Stimulated activated naive B cell treated with anti-CD40 and anti-IgM and Interleukin-4, amounts not matched to agents 10 μg/mL and 1 μg/mL and 100 μg/mL, for 72 hours (primary cell): ENCODE measurements around the gene RABAC1.
"Not testable (repeated sequence)": the region's sequence is repeated elsewhere in the genome, so short reads cannot be mapped to it uniquely, and the experiment has no call there.

ENCODE experiments used
- ATAC-seq, 2 donors: fragments of 150-1000 bp; cut with Tn5 transposase; replicated peaks; 2 replicates each; pipeline ENCODE4 v1.10.0; 2021; ENCODE audit warnings: moderate library complexity in 1 of 2
- DNase-seq: peaks from one replicate; pipeline ENCODE4 v3.0.0; 2021
- H3K27ac Mint-ChIP-seq: one replicate; pipeline ENCODE4 v1.8.0; 2022; ENCODE audit warnings: mild to moderate bottlenecking, mixed read lengths
- H3K27me3 Mint-ChIP-seq, 2 donors: one replicate each; pipeline ENCODE4 v1.8.0; 2022; ENCODE audit warnings: mixed read lengths in 2 of 2
- H3K36me3 Mint-ChIP-seq, 2 donors: one replicate each; pipeline ENCODE4 v1.8.0; 2022; ENCODE audit warnings: mixed read lengths in 2 of 2, mild to moderate bottlenecking in 1 of 2
- H3K4me1 Mint-ChIP-seq, 2 donors: one replicate each; pipeline ENCODE4 v1.8.0; 2022; ENCODE audit warnings: mixed read lengths in 2 of 2, mild to moderate bottlenecking in 1 of 2
- H3K4me3 Mint-ChIP-seq, 2 donors: one replicate each; pipeline ENCODE4 v1.8.0; 2022; ENCODE audit warnings: mild to moderate bottlenecking in 2 of 2, mixed read lengths in 2 of 2, moderate library complexity in 1 of 2
- H3K9me3 Mint-ChIP-seq, 2 donors: one replicate each; pipeline ENCODE4 v1.8.0; 2022; ENCODE audit warnings: mixed read lengths in 2 of 2, mild to moderate bottlenecking in 1 of 2

The RABAC1 gene

GRCh38 chr19:41994521-41994971, 35.4 kb upstream of the RABAC1 start:
- Mint-ChIP-seq H3K36me3 (no peaks in the 10 kb centered on the region), H3K27ac (no peak overlapping the region), H3K9me3 (no peaks in the 10 kb centered on the region), H3K4me1 (peaks cover 36 to 37% of the 10 kb centered on the region in 2 donors), H3K27me3 (peaks cover 54 to 57% of the 10 kb centered on the region in 2 donors), H3K4me3 (peak overlapping the region in 1 of 2 donors; percentile 5)
- DNase-seq: no peak
- no peak for ATAC-seq

- ATAC-seq: peak; percentile 67 to 73
- DNase-seq: peak; percentile 43
- no peaks in the 10 kb centered on the region for H3K9me3 Mint-ChIP-seq
- H3K27me3 Mint-ChIP-seq: peaks cover 49 to 51% of the 10 kb centered on the region in 2 donors
- no peaks in the 10 kb centered on the region for H3K36me3 Mint-ChIP-seq
- H3K27ac Mint-ChIP-seq: peak within 1 kb of the TSS; percentile 72
- peak within 1 kb of the TSS; percentile 73 to 80 for H3K4me3 Mint-ChIP-seq
- peaks cover 34 to 36% of the 10 kb centered on the region in 2 donors for H3K4me1 Mint-ChIP-seq
Measured at GRCh38 chr19:41993612-41994483, 34.7 kb upstream of the RABAC1 start, which contains the start of gene ATP1A3. ATP1A3 (minus strand) TSS chr19:41994230; CDS start chr19:41994076, 154 bp downstream.

GRCh38 chr19:41991925-41992569, 32.9 kb upstream of the RABAC1 start:
- not testable (repeated sequence) for H3K36me3 Mint-ChIP-seq, ATAC-seq, H3K9me3 Mint-ChIP-seq, H3K27ac Mint-ChIP-seq, DNase-seq, H3K4me3 Mint-ChIP-seq
- peaks cover 24 to 26% of the 10 kb centered on the region in 2 donors for H3K4me1 Mint-ChIP-seq
- peaks cover 38 to 39% of the 10 kb centered on the region in 2 donors for H3K27me3 Mint-ChIP-seq

GRCh38 chr19:41991025-41991424, 31.9 kb upstream of the RABAC1 start:
- no peaks in the 10 kb centered on the region for H3K9me3 Mint-ChIP-seq
- ATAC-seq (no peak), DNase-seq (no peak)
- peaks cover 15 to 18% of the 10 kb centered on the region in 2 donors for H3K4me1 Mint-ChIP-seq
- H3K27me3 Mint-ChIP-seq: peaks cover 29% of the 10 kb centered on the region in 2 donors
- no peak overlapping the region for H3K27ac Mint-ChIP-seq
- H3K36me3 Mint-ChIP-seq: no peaks in the 10 kb centered on the region
- H3K4me3 Mint-ChIP-seq: no peak overlapping the region

GRCh38 chr19:41990615-41991014, 31.5 kb upstream of the RABAC1 start:
- H3K27me3 Mint-ChIP-seq: peaks cover 25 to 26% of the 10 kb centered on the region in 2 donors
- no peak overlapping the region for H3K4me3 Mint-ChIP-seq
- H3K4me1 Mint-ChIP-seq: peaks cover 12 to 17% of the 10 kb centered on the region in 2 donors
- H3K36me3 Mint-ChIP-seq: no peaks in the 10 kb centered on the region
- no peaks in the 10 kb centered on the region for H3K9me3 Mint-ChIP-seq
- ATAC-seq: no peak
- no peak overlapping the region for H3K27ac Mint-ChIP-seq
- no peak for DNase-seq

- DNase-seq (no peak), ATAC-seq (no peak)
- peaks cover 6 to 11% of the 10 kb centered on the region in 2 donors for H3K4me1 Mint-ChIP-seq
- no peak overlapping the region for H3K27ac Mint-ChIP-seq
- H3K36me3 Mint-ChIP-seq: no peaks in the 10 kb centered on the region
- H3K27me3 Mint-ChIP-seq: peaks cover 19 to 20% of the 10 kb centered on the region in 2 donors
- H3K4me3 Mint-ChIP-seq: no peak overlapping the region
- no peaks in the 10 kb centered on the region for H3K9me3 Mint-ChIP-seq
Measured at GRCh38 chr19:41990028-41990427, 30.9 kb upstream of the RABAC1 start.

GRCh38 chr19:41988947-41989346, 29.8 kb upstream of the RABAC1 start:
- Mint-ChIP-seq H3K27me3 (peaks cover 13% of the 10 kb centered on the region in 2 donors), H3K9me3 (no peaks in the 10 kb centered on the region), H3K4me1 (peaks cover 5 to 8% of the 10 kb centered on the region in 2 donors), H3K27ac (no peak overlapping the region), H3K36me3 (no peaks in the 10 kb centered on the region), H3K4me3 (no peak overlapping the region)
- DNase-seq: no peak
- ATAC-seq: no peak

GRCh38 chr19:41987141-41987860, 28.2 kb upstream of the RABAC1 start:
- no peaks in the 10 kb centered on the region for H3K36me3 Mint-ChIP-seq
- H3K27ac Mint-ChIP-seq: no peak overlapping the region
- no peak for ATAC-seq
- H3K4me1 Mint-ChIP-seq: no peaks in the 10 kb centered on the region
- no peak for DNase-seq
- no peaks in the 10 kb centered on the region for H3K9me3 Mint-ChIP-seq
- no peak overlapping the region for H3K4me3 Mint-ChIP-seq
- peaks cover 1 to 4% of the 10 kb centered on the region in 2 donors for H3K27me3 Mint-ChIP-seq

GRCh38 chr19:41984961-41985360, 25.8 kb upstream of the RABAC1 start:
- no peak overlapping the region for H3K27ac Mint-ChIP-seq

GRCh38 chr19:41981724-41982123, 22.6 kb upstream of the RABAC1 start:
- Mint-ChIP-seq H3K4me1 (no peaks in the 10 kb centered on the region), H3K27ac (no peak overlapping the region), H3K36me3 (no peaks in the 10 kb centered on the region), H3K9me3 (no peaks in the 10 kb centered on the region), H3K4me3 (no peak overlapping the region), H3K27me3 (no peaks in the 10 kb centered on the region)
- no peak for ATAC-seq
- no peak for DNase-seq

More at GRCh38 chr19:41984961-41985360, 25.8 kb upstream of the RABAC1 start:
- Mint-ChIP-seq H3K4me3 (no peak overlapping the region), H3K4me1 (no peaks in the 10 kb centered on the region), H3K36me3 (no peaks in the 10 kb centered on the region), H3K9me3 (no peaks in the 10 kb centered on the region), H3K27me3 (no peaks in the 10 kb centered on the region)
- ATAC-seq: no peak
- DNase-seq: no peak

- Mint-ChIP-seq H3K4me3 (no peak overlapping the region), H3K27me3 (no peaks in the 10 kb centered on the region), H3K27ac (no peak overlapping the region), H3K36me3 (no peaks in the 10 kb centered on the region), H3K4me1 (no peaks in the 10 kb centered on the region), H3K9me3 (no peaks in the 10 kb centered on the region)
- ATAC-seq: no peak
- DNase-seq: no peak
Measured at GRCh38 chr19:41978470-41978869, 19.3 kb upstream of the RABAC1 start.

- DNase-seq: no peak
- no peak overlapping the region for H3K27ac Mint-ChIP-seq
- H3K4me1 Mint-ChIP-seq: no peaks in the 10 kb centered on the region
- H3K4me3 Mint-ChIP-seq: no peak overlapping the region
- no peaks in the 10 kb centered on the region for H3K36me3 Mint-ChIP-seq
- no peaks in the 10 kb centered on the region for H3K9me3 Mint-ChIP-seq
- ATAC-seq: no peak
- no peaks in the 10 kb centered on the region for H3K27me3 Mint-ChIP-seq
Measured at GRCh38 chr19:41977916-41978315, 18.8 kb upstream of the RABAC1 start.

GRCh38 chr19:41974652-41975051, 15.5 kb upstream of the RABAC1 start:
- no peaks in the 10 kb centered on the region for H3K36me3 Mint-ChIP-seq
- H3K4me1 Mint-ChIP-seq: no peaks in the 10 kb centered on the region
- H3K27me3 Mint-ChIP-seq: no peaks in the 10 kb centered on the region
- H3K9me3 Mint-ChIP-seq: no peaks in the 10 kb centered on the region
- DNase-seq (no peak), ATAC-seq (no peak)
- no peak overlapping the region for H3K27ac Mint-ChIP-seq
- no peak overlapping the region for H3K4me3 Mint-ChIP-seq

- ATAC-seq: no peak
- no peak for DNase-seq
- H3K36me3 Mint-ChIP-seq: no peaks in the 10 kb centered on the region
- H3K9me3 Mint-ChIP-seq: no peaks in the 10 kb centered on the region
- no peak overlapping the region for H3K4me3 Mint-ChIP-seq
- H3K27ac Mint-ChIP-seq: no peak overlapping the region
- H3K4me1 Mint-ChIP-seq: no peaks in the 10 kb centered on the region
- H3K27me3 Mint-ChIP-seq: peaks cover 0 to 4% of the 10 kb centered on the region in 2 donors
Measured at GRCh38 chr19:41971363-41971762, 12.2 kb upstream of the RABAC1 start.
